Naive thymus-derived CD4-positive, alpha-beta T cell (primary cell): ENCODE results near the gene PTCH2. TPM values are rescaled to one million over a fixed set of nuclear protein-coding genes. Genes with fewer than 3 reads are reported as not detected.

Source experiments
- ATAC-seq: fragments of 150-1000 bp; cut with Tn5 transposase; 2 replicates; pipeline ENCODE4 v1.10.0; 2021; ENCODE audit warnings: mild to moderate bottlenecking, moderate library complexity
- CTCF ChIA-PET: fragments of 350-600 bp; sonication (Branson Sonifier 250); formaldehyde crosslinking; loops from one replicate; lab custom pipeline; 2021; ENCODE audit warnings: antibody characterized with exemption; lab: Charles Lee
- POLR2A ChIA-PET: fragments of 350-600 bp; sonication (Branson Sonifier 250); formaldehyde crosslinking; loops from one replicate; lab custom pipeline; 2021; ENCODE audit warnings: antibody characterized with exemption, inconsistent platforms; lab: Charles Lee
- DNase-seq, 9 donors: peaks; one replicate each; pipeline versions ENCODE4 v3.0.0 to v3.0.0-alpha.2; 2020 to 2022; ENCODE audit warnings: mixed read lengths in 1 of 9
- H3K27ac ChIP-seq: one replicate; pipeline ENCODE4 v1.7.0; 2013; ENCODE audit warnings: mild to moderate bottlenecking, low read depth, low read length, moderate library complexity
- H3K27me3 ChIP-seq, 2 donors: one replicate each; pipeline ENCODE4 v1.7.0; 2013; ENCODE audit warnings: low read length in 2 of 2, mild to moderate bottlenecking in 2 of 2, moderate library complexity in 2 of 2; ENCODE audit not compliant: control insufficient read depth in 2 of 2, insufficient read depth in 2 of 2
- H3K36me3 ChIP-seq, 3 experiments: 1 replicate in 2 of 3; 2 replicates in 1 of 3; pipeline ENCODE4 v1.7.0; 2013; ENCODE audit warnings: low read length in 3 of 3, mild to moderate bottlenecking in 3 of 3, moderate library complexity in 1 of 3; ENCODE audit not compliant: insufficient read depth in 3 of 3, control insufficient read depth in 2 of 3
- H3K4me1 ChIP-seq, 2 donors: one replicate each; pipeline ENCODE4 v1.7.0; 2013; ENCODE audit warnings: low read length in 2 of 2, mild to moderate bottlenecking in 2 of 2, moderate library complexity in 1 of 2; ENCODE audit not compliant: control insufficient read depth in 2 of 2, insufficient read depth in 2 of 2
- H3K4me3 ChIP-seq: 2 replicates; pipeline ENCODE4 v1.7.0; 2013; ENCODE audit warnings: mild to moderate bottlenecking, low read length
- H3K9me3 ChIP-seq, 3 experiments: 1 replicate in 2 of 3; 2 replicates in 1 of 3; pipeline ENCODE4 v1.7.0; 2013; ENCODE audit warnings: low read length in 3 of 3; ENCODE audit not compliant: control insufficient read depth in 2 of 3
- H3K27ac Mint-ChIP-seq, 9 donors: one replicate each; pipeline ENCODE4 v1.8.0; 2020 to 2022; ENCODE audit warnings: mixed read lengths in 9 of 9, mild to moderate bottlenecking in 8 of 9, moderate library complexity in 5 of 9, inconsistent platforms in 2 of 9
- H3K27me3 Mint-ChIP-seq, 5 donors: one replicate each; pipeline ENCODE4 v1.8.0; 2021 to 2022; ENCODE audit warnings: mixed read lengths in 5 of 5, mild to moderate bottlenecking in 1 of 5
- H3K36me3 Mint-ChIP-seq, 5 donors: one replicate each; pipeline ENCODE4 v1.8.0; 2020 to 2022; ENCODE audit warnings: mixed read lengths in 5 of 5, mild to moderate bottlenecking in 3 of 5, inconsistent platforms in 1 of 5
- H3K4me1 Mint-ChIP-seq, 7 donors: one replicate each; pipeline ENCODE4 v1.8.0; 2020 to 2022; ENCODE audit warnings: mixed read lengths in 7 of 7, mild to moderate bottlenecking in 3 of 7, inconsistent platforms in 1 of 7
- H3K4me3 Mint-ChIP-seq, 10 donors: one replicate each; pipeline ENCODE4 v1.8.0; 2020 to 2022; ENCODE audit warnings: mild to moderate bottlenecking in 10 of 10, mixed read lengths in 10 of 10, moderate library complexity in 6 of 10, inconsistent platforms in 2 of 10
- H3K9me3 Mint-ChIP-seq, 11 donors: one replicate each; pipeline ENCODE4 v1.8.0; 2020 to 2022; ENCODE audit warnings: mixed read lengths in 11 of 11, mild to moderate bottlenecking in 4 of 11, inconsistent platforms in 1 of 11, moderate library complexity in 1 of 11
- intact Hi-C, 2 donors: fragments of 100-400 bp; cut with micrococcal nuclease; formaldehyde crosslinking; loops; one replicate each; pipeline ENCODE4 v1.15.1; 2023
- polyA plus RNA-seq, 2 donors: library from polyadenylated mRNA; unstranded; fragments of 300-500 nt; fragmentation: Illumina TruSeq; gene quantifications; one replicate each; pipeline ENCODE4 v1.2.3, GENCODE V29; 2021
- total RNA-seq, 6 experiments: library from RNA in 5 of 6; stranded (reverse) in 5 of 6; gene quantifications; 1 replicate in 5 of 6; 2 replicates in 1 of 6; pipeline ENCODE4 v1.2.3 and lab custom pipeline; 2021 to 2026

PTCH2 gene
- total and polyA plus RNA-seq, 7 experiments from 2014 or later, result 0.06 to 2.8 (median 1.3) TPM; not detected in 1

DNA sequence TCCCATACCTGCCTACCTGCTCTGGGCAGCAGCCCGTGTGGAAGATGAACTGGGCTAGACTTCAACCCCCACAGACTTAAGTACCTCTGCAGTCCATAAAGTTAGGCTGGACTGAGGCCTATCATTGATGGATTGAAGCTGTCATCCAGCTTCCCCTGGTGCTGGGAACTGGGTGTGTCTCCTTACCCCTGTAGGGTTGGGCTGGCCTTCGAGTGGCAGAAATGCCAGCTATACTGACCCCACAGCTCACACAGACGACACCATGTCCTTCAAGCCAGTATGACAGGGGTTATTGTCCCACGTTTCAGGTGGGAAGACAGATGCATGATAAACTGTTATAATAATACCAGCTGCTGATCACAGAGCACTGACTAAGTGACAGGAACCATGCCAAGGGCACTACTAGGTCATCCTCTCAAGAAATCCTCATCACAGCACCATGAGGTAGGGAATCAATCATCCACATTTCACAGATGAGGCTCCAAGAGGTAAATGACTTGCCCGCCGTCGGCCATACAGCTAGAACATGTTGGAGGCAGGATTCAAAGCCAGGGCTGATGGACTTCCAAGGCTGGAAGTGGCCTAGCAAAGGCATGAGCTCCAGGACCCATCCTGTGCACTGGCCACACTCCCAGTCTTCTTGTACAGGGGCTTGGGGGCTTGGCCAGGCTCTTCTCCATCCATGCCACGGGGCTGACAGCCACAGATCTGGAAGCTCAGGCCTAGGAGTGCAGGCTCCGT, 54.8 kb downstream of the PTCH2 start, which contains the start of gene BEST4:
BEST4 (minus strand) TSS at position 51 of the 741 bp plus-strand sequence. CDS start 465 bp downstream, outside the sequence.
- intact Hi-C loops, result loop anchor here in 1 of 2 donors (5.0 kb wide), 1 partner anchor 34 kb away; no protein-coding TSS in a partner anchor
- no peaks in the 10 kb centered on the region for H3K27me3 ChIP-seq
- no peak for DNase-seq
- POLR2A ChIA-PET, result interaction anchor here (1.1 to 7.9 kb wide), 7 partner anchors 12 to 223 kb away, joined by 3 to 93 read pairs (median 25); partner anchors contain the start of genes BTBD19, DYNLT4, HECTD3 and PLK3
- Mint-ChIP-seq H3K36me3 (peaks cover 0 to 2% (median 0%) of the 10 kb centered on the region in 5 donors), H3K4me3 (peak within 1 kb of the TSS in 2 of 10 donors; percentile 21 to 25), H3K9me3 (peaks cover 0 to 2% (median 0%) of the 10 kb centered on the region in 11 donors), H3K27me3 (no peaks in the 10 kb centered on the region), H3K27ac (peak within 1 kb of the TSS in 4 of 9 donors; percentile 5 to 46 (median 18)), H3K4me1 (peaks cover 13 to 29% (median 24%) of the 10 kb centered on the region in 7 donors)
- CTCF ChIA-PET, result interaction anchor here (0.6 to 2.5 kb wide), 8 partner anchors 12 to 766 kb away, joined by 3 to 12 read pairs (median 4); partner anchors contain the start of genes PLK3 and RNU5D-1
- no peak within 1 kb of the TSS for H3K4me3 ChIP-seq
- H3K4me1 ChIP-seq, result peaks cover 20 to 23% of the 10 kb centered on the region in 2 donors
- no peaks in the 10 kb centered on the region for H3K36me3 ChIP-seq
- ATAC-seq, result no peak
- no peak within 1 kb of the TSS for H3K27ac ChIP-seq
- H3K9me3 ChIP-seq, result no peaks in the 10 kb centered on the region

DNA sequence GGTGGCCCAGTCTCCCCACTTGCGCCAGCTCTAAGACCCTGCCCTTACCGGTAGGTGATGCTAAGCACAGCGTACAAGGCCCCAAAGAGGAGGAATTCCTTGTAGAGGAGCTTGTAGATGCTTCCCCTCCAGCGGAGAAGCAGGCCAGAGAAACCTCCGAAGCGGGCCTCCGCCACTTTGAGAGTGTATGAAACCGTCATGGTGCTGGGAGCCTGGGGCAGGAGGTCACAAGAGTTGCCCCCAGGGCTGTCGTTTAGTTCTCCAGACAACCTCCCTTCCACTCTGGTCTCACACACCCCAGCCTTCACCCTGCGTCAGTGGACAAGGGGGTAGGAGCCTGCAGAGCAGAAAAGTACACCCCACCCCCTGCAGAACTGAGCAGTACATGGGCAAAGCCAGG, 55.5 kb downstream of the PTCH2 start:
- CTCF ChIA-PET, result interaction anchor here (0.6 to 2.5 kb wide), 8 partner anchors 12 to 226 kb away, joined by 3 to 12 read pairs (median 4); partner anchors contain the start of genes PLK3 and RNU5D-1
- POLR2A ChIA-PET, result interaction anchor here (0.5 to 7.9 kb wide), 13 partner anchors 9 to 553 kb away, joined by 3 to 93 read pairs (median 6); partner anchors contain the start of genes BTBD19, DYNLT4, HECTD3 and MUTYH
- Histone ChIP-seq H3K36me3 (no peaks in the 10 kb centered on the region), H3K4me3 (no peak overlapping the region), H3K27ac (no peak overlapping the region), H3K4me1 (peaks cover 20 to 25% of the 10 kb centered on the region in 2 donors), H3K9me3 (no peaks in the 10 kb centered on the region), H3K27me3 (no peaks in the 10 kb centered on the region)
- no peak overlapping the region for H3K27ac Mint-ChIP-seq
- intact Hi-C loops, result loop anchor here in 1 of 2 donors (5.0 kb wide), 1 partner anchor 35 kb away; no protein-coding TSS in a partner anchor
- ATAC-seq (no peak), DNase-seq (no peak)
- H3K4me3 Mint-ChIP-seq, result no peak overlapping the region
- peaks cover 0 to 2% (median 0%) of the 10 kb centered on the region in 11 donors for H3K9me3 Mint-ChIP-seq
- H3K36me3 Mint-ChIP-seq, result peaks cover 0 to 4% (median 0%) of the 10 kb centered on the region in 5 donors
- no peaks in the 10 kb centered on the region for H3K27me3 Mint-ChIP-seq
- H3K4me1 Mint-ChIP-seq, result peaks cover 13 to 31% (median 27%) of the 10 kb centered on the region in 7 donors

- DNase-seq (no peak), ATAC-seq (no peak)
- H3K36me3 ChIP-seq, result no peaks in the 10 kb centered on the region
- no peaks in the 10 kb centered on the region for H3K9me3 ChIP-seq
- no peaks in the 10 kb centered on the region for H3K27me3 Mint-ChIP-seq
- peaks cover 20 to 25% of the 10 kb centered on the region in 2 donors for H3K4me1 ChIP-seq
- no peaks in the 10 kb centered on the region for H3K27me3 ChIP-seq
- intact Hi-C loops, result loop anchor here (1.0 to 5.0 kb wide), 6 partner anchors 12 to 225 kb away; partner anchors contain the start of genes RNU5D-1 (in 1 of the 2), RPS8 (in 1 of the 2) and UROD (in 1 of the 2)
- peaks cover 0 to 2% (median 0%) of the 10 kb centered on the region in 11 donors for H3K9me3 Mint-ChIP-seq
- peaks cover 0 to 8% (median 0%) of the 10 kb centered on the region in 5 donors for H3K36me3 Mint-ChIP-seq
- H3K27ac ChIP-seq, result no peak overlapping the region
- CTCF ChIA-PET, result interaction anchor here (0.5 to 2.5 kb wide), 8 partner anchors 13 to 816 kb away, joined by 3 to 12 read pairs (median 4); partner anchors contain the start of genes PLK3 and RNU5D-1
- peak overlapping the region; percentile 64 for H3K4me3 ChIP-seq
- H3K4me3 Mint-ChIP-seq, result peak overlapping the region; percentile 60 to 82 (median 75)
- POLR2A ChIA-PET, result interaction anchor here (0.7 to 7.9 kb wide), 13 partner anchors 10 to 554 kb away, joined by 3 to 93 read pairs (median 6); partner anchors contain the start of genes BTBD19, DYNLT4, HECTD3 and MUTYH
- H3K27ac Mint-ChIP-seq, result peak overlapping the region in 8 of 9 donors; percentile 43 to 80 (median 68)
- H3K4me1 Mint-ChIP-seq, result peaks cover 13 to 31% (median 27%) of the 10 kb centered on the region in 7 donors
Measured at GRCh38 chr1:44786841-44787426, 56.1 kb downstream of the PTCH2 start.

DNA sequence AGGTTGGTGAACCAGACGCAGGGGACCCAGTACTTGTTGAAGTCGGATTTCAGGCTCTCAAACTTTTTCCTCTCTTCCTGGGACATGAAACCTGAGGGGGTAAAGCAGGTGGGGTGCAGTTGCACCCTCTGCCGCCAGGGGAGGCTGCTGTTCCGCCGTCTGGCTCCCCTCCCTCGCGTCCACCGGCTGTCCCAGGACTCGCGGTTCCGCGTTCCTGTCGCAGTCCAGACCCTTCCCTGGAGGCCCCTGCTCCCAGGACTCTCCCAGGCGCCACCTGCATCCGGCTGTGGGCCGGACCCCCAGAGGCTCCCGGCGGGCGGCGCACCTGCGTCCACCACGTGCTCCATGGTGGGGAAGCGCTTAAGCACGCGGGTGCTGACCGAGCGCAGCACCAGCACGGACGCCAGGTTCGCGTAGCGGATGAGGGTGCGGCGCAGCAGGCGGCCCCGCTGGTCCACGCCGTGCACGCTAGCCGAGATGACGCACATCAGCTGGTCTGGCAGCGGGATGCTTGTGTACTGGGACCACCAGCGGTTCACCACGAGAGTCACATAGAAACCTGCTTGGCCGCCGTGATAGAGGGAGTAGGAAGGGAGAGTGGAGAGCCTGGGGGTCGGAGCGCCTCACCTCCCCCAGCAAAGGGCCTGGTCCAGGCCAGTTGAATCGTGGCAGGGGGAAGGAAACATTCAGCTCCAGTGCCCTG, 56.8 kb downstream of the PTCH2 start:
- ChIA-PET CTCF (interaction anchor here (0.5 to 3.0 kb wide), 14 partner anchors 10 to 815 kb away, joined by 3 to 16 read pairs (median 4); partner anchors contain the start of genes PLK3, RNU5D-1, RPS8 and UROD), POLR2A (interaction anchor here (0.6 to 7.9 kb wide), 20 partner anchors 10 to 225 kb away, joined by 3 to 93 read pairs (median 6); partner anchors contain the start of genes BTBD19, DYNLT4, HECTD3 and PLK3)
- Mint-ChIP-seq H3K4me1 (peaks cover 13 to 35% (median 27%) of the 10 kb centered on the region in 7 donors), H3K4me3 (peak overlapping the region; percentile 60 to 82 (median 75)), H3K27ac (peak overlapping the region in 8 of 9 donors; percentile 51 to 80 (median 72)), H3K9me3 (peaks cover 0 to 2% (median 0%) of the 10 kb centered on the region in 11 donors), H3K36me3 (peaks cover 0 to 13% (median 2%) of the 10 kb centered on the region in 5 donors), H3K27me3 (no peaks in the 10 kb centered on the region)
- peak; percentile 90 for ATAC-seq
- peak; percentile 69 to 85 (median 76) for DNase-seq
- H3K27ac ChIP-seq, result peak overlapping the region; percentile 58
- no peaks in the 10 kb centered on the region for H3K9me3 ChIP-seq
- H3K36me3 ChIP-seq, result peaks cover 0 to 3% (median 0%) of the 10 kb centered on the region in 3 experiments
- H3K27me3 ChIP-seq, result no peaks in the 10 kb centered on the region
- peaks cover 20 to 25% of the 10 kb centered on the region in 2 donors for H3K4me1 ChIP-seq
- intact Hi-C loops, result loop anchor here (1.0 to 5.0 kb wide), 6 partner anchors 11 to 226 kb away; partner anchors contain the start of genes RNU5D-1 (in 1 of the 2), RPS8 (in 1 of the 2) and UROD (in 1 of the 2)
- H3K4me3 ChIP-seq, result peak overlapping the region; percentile 64

DNA sequence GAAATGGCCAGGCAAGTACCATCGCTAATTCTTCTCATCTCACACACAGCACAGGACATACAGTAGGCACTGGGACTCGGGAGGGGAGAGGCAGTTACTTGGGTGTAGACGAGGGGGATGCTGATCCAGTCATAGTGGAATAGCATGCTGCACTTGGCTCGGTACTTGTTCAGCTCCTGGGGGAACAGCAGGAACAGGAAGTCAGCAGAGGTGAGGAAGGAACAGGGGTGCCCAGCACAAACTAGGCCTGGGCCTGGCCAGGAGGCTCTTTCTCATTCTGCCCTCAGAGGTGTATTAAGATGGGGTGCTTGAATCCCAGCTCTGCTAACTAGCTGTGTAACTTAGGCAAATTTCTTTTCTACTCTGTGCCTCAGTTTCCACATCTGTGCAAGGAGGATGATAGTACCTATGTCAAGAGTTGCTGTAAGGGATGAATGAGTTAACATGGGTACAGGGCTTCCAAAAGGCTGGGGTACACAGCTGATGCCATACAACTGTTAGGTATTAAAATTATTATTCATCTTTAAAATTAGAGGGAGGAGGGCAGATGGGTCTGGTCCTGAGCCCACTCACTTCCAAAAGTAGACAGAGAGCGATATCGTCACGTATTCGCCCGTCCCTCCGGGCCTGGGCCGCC, 57.4 kb downstream of the PTCH2 start:
- ChIA-PET CTCF (interaction anchor here (0.6 to 3.0 kb wide), 11 partner anchors 8 to 708 kb away, joined by 3 to 16 read pairs (median 3); partner anchors contain the start of genes RNU5D-1, RPS8 and UROD), POLR2A (interaction anchor here (0.6 to 7.9 kb wide), 12 partner anchors 10 to 226 kb away, joined by 3 to 93 read pairs (median 6); partner anchors contain the start of genes BTBD19, DYNLT4, HECTD3 and PLK3)
- Mint-ChIP-seq H3K4me3 (peak overlapping the region; percentile 60 to 82 (median 76)), H3K36me3 (peaks cover 0 to 15% (median 6%) of the 10 kb centered on the region in 5 donors), H3K4me1 (peaks cover 13 to 38% (median 29%) of the 10 kb centered on the region in 7 donors), H3K9me3 (peaks cover 0 to 2% (median 0%) of the 10 kb centered on the region in 11 donors), H3K27me3 (no peaks in the 10 kb centered on the region), H3K27ac (peak overlapping the region in 8 of 9 donors; percentile 36 to 80 (median 72))
- no peak for ATAC-seq
- intact Hi-C loops, result loop anchor here (1.0 to 5.0 kb wide), 7 partner anchors 10 to 227 kb away; partner anchors contain the start of genes KIF2C (in 1 of the 2), RNU5D-1 (in 1 of the 2), RPS8 (in 1 of the 2) and UROD (in 1 of the 2)
- peaks cover 0 to 10% (median 0%) of the 10 kb centered on the region in 3 experiments for H3K36me3 ChIP-seq
- DNase-seq, result no peak
- H3K27ac ChIP-seq, result peak overlapping the region; percentile 58
- no peaks in the 10 kb centered on the region for H3K27me3 ChIP-seq
- H3K9me3 ChIP-seq, result no peaks in the 10 kb centered on the region
- H3K4me3 ChIP-seq, result peak overlapping the region; percentile 64
- H3K4me1 ChIP-seq, result peaks cover 20 to 25% of the 10 kb centered on the region in 2 donors
